Measurements from ENCODE around the gene ZSCAN25.
A peak's percentile ranks its signal among the peaks of the same experiment; 100 is the strongest.

ZSCAN25 gene

DNA sequence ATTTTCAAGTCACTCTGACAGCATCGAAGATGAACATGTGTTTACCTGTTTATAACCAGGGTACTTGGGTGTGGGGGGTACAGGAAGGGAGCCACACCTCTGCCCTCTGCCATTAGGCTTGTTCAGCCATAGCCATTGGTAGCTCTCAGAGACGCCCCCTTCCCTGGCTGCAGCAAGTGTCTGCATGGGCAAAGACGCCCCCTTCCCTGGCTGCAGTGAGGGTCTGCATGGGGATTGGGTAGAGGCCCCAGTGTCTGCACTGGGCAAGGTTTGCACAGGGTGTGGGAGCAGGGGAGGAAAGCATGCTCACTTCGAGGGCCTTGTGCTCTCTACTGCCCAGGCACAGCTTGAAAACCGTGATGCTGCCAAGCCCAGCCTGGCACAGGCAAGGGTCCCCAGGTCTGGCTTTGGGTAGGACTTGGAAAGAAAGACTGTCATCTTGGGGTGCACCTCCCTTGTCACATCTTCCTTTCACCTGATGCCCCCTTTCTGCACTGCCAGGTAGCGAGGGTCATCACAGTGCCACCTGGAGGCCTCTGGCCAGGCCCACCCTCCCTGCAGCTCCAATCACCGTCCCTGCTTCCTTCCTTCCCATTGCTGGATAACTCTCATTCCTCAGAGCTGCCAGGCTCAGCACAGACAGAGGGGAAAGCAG, 15.0 kb upstream of the ZSCAN25 start:
- Mint-ChIP-seq H3K27ac (no peak overlapping the region), H3K4me3 (no peak overlapping the region), H3K4me1 (ENCODE audit: low read depth) (no peaks in the 10 kb centered on the region), H3K9me3 (no peaks in the 10 kb centered on the region), H3K36me3 (ENCODE audit: low read depth) (no peaks in the 10 kb centered on the region), H3K27me3 (no peaks in the 10 kb centered on the region)
- no peak for DNase-seq

DNA sequence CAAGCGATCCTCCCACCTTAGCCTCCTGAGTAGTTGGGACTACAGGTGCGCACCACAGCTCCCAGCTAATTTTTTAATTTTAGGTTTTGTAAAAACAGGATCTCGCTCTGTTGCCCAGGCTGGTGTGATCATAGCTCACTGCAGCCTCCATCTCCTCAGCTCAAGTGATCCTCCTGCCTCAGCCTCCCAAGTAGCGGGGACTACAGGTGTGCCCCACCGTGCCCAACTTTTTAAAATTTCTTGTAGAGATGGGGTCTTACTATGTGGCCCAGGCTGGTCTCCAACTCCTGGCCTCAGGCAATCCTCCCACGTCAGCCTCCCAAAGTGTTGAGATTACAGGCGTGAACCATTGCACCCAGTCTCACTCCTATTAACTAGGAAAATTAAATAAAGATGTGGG, 11.2 kb upstream of the ZSCAN25 start:
- Mint-ChIP-seq H3K4me1 (ENCODE audit: low read depth) (no peaks in the 10 kb centered on the region), H3K4me3 (no peak overlapping the region), H3K27me3 (no peaks in the 10 kb centered on the region)

DNA sequence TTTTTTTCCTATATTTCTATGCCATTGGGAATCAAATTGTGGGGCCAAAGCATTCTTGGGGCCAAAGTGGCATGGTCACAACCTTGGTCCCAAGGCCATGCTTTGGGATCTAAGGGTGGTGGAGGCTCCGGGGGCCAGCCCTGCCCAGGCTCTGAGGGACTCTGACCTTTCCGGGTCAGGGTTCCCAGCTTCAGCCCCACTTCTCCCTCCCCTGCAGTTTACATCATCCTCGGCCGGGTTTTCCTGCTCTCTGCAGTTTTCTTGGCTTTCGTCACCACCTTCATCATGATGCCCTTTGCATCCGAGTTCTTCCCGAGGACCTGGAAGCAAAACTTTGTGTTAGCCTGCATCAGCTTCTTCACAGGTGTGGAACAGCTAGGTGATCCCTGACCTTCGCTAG, 10.2 kb upstream of the ZSCAN25 start:
- Mint-ChIP-seq H3K27ac (no peak overlapping the region), H3K4me3 (no peak overlapping the region), H3K9me3 (no peaks in the 10 kb centered on the region), H3K4me1 (ENCODE audit: low read depth) (no peaks in the 10 kb centered on the region), H3K27me3 (no peaks in the 10 kb centered on the region), H3K36me3 (ENCODE audit: low read depth) (no peaks in the 10 kb centered on the region)
- DNase-seq: no peak

More for the DNA sequence above, 11.2 kb upstream of the ZSCAN25 start:
- DNase-seq: no peak
- Mint-ChIP-seq H3K27ac (no peak overlapping the region), H3K9me3 (no peaks in the 10 kb centered on the region), H3K36me3 (ENCODE audit: low read depth) (no peaks in the 10 kb centered on the region)

DNA sequence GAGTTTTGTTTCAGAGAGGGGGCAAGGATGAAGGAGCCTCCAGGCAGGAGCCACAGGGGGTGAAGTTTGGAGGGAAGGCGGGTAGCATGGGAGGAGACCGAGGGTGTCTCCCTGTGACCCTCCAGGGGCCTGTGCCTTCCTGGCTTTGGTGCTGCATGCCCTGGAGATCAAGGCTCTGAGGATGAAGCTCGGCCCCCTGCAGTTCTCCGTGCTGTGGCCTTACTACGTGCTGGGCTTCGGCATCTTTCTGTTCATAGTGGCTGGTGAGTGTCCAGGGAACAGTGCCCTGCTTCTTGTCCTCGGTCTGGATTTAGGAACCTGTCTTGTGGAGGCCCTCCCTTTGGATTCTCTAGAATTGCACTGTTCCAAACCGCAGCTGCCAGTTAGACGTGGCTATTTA, 9.2 kb upstream of the ZSCAN25 start:
- Mint-ChIP-seq H3K9me3 (no peaks in the 10 kb centered on the region), H3K27me3 (no peaks in the 10 kb centered on the region), H3K36me3 (ENCODE audit: low read depth) (no peaks in the 10 kb centered on the region), H3K4me1 (ENCODE audit: low read depth) (no peaks in the 10 kb centered on the region), H3K4me3 (no peak overlapping the region), H3K27ac (no peak overlapping the region)
- no peak for DNase-seq

DNA sequence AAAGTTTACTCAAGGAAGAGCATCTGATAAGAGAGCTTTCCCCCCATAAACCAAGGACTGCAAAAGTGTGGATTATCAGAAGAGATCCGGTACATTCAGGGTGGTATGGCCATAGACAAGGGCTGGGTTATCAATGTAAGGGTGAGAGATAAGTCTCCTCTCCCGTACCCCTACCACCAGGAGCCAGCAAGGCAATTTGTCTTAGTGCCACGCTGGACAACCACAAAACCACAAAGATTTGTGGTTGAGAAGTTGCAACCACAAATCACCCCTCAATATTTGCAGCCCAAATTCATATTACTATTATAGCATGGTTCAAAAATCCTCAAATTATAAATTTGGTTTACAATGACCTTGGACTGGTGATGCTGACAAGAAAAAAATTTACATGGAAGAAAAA, 2.3 kb upstream of the ZSCAN25 start:
- no peaks in the 10 kb centered on the region for H3K9me3 Mint-ChIP-seq
- H3K4me3 Mint-ChIP-seq: no peak overlapping the region
- H3K36me3 Mint-ChIP-seq (ENCODE audit: low read depth): peaks cover 32% of the 10 kb centered on the region
- H3K4me1 Mint-ChIP-seq (ENCODE audit: low read depth): peaks cover 38% of the 10 kb centered on the region
- no peak for DNase-seq
- H3K27me3 Mint-ChIP-seq: no peaks in the 10 kb centered on the region
- no peak overlapping the region for H3K27ac Mint-ChIP-seq

DNA sequence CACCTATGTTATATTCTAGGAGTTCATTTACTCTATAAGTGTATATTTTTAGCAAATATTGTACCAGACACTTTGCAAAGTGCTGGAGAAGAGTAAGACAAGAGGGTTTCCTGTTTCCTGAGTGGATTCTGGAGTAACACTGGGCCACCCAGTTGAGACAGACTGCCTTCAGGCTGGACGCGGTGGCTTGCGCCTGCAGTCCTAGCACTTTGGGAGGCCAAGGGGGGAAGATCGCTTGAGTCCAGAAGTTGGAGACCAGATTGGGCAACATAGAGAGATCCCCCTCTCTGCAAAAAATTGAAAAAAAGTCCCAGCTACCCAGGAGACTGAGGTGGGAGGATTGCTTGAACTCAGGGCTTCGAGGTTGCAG, 772 bp upstream of the ZSCAN25 start:
- H3K27ac Mint-ChIP-seq: peak overlapping the region; percentile 96
- no peaks in the 10 kb centered on the region for H3K27me3 Mint-ChIP-seq
- peaks cover 52% of the 10 kb centered on the region for H3K4me1 Mint-ChIP-seq (ENCODE audit: low read depth)
- no peaks in the 10 kb centered on the region for H3K9me3 Mint-ChIP-seq
- no peak for DNase-seq
- H3K4me3 Mint-ChIP-seq: peak overlapping the region; percentile 93
- H3K36me3 Mint-ChIP-seq (ENCODE audit: low read depth): peaks cover 47% of the 10 kb centered on the region

DNA sequence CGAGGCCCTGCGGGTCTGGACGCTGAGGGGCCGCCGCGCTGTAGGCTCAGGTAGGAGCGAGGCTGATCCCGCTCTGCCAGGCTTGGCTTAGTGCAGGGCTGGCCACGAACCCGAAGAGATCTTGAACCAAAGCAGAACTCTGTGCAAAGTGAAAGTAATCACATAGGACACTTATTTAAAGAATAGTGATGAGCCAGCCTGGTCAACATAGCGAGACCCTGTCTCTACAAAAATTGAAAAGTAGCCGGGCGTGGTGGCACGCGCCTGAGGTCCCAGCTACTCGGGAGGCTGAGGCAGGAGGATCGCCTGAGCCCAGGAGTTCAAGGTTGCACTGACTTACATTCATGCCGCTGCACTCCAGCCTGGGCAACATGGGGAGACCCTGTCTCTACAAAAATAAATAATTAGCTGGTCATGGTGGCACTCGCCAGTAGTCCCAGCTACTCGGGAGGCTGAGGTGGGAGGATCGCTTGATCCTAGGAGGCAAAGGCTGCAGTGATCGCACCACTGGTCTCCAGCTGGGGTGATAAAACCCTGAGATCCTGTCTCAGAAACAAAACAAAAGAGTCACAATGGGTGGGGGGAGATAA, 541 bp downstream of the ZSCAN25 start:
- Mint-ChIP-seq H3K4me3 (peak overlapping the region; percentile 93), H3K9me3 (no peaks in the 10 kb centered on the region), H3K27ac (peak overlapping the region; percentile 96), H3K4me1 (ENCODE audit: low read depth) (peaks cover 64% of the 10 kb centered on the region), H3K36me3 (ENCODE audit: low read depth) (peaks cover 60% of the 10 kb centered on the region), H3K27me3 (no peaks in the 10 kb centered on the region)
- DNase-seq: no peak

DNA sequence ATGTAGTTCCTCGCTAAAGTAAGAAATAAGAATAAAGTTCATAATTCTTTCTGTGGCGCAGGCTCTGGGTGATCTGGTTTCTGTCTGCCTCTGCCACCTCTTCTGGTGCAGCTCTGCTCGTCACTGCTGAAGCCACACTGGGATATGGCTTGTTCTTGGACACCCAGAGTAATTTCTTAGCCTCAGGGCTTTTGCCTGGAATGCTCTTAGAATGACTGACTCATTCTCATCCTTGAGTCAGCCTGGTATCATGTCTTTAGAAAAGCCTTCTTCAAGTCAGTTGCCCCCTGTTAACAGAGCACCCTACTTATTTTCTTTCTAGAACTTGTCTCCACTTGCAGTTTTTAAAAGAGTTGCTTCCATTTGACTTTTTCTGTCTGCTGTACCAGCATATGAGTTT, 2.0 kb downstream of the ZSCAN25 start:
- Mint-ChIP-seq H3K4me1 (ENCODE audit: low read depth) (peaks cover 78% of the 10 kb centered on the region), H3K27me3 (no peaks in the 10 kb centered on the region), H3K9me3 (no peaks in the 10 kb centered on the region), H3K36me3 (ENCODE audit: low read depth) (peaks cover 75% of the 10 kb centered on the region), H3K4me3 (peak overlapping the region; percentile 93), H3K27ac (peak overlapping the region; percentile 96)
- no peak for DNase-seq

DNA sequence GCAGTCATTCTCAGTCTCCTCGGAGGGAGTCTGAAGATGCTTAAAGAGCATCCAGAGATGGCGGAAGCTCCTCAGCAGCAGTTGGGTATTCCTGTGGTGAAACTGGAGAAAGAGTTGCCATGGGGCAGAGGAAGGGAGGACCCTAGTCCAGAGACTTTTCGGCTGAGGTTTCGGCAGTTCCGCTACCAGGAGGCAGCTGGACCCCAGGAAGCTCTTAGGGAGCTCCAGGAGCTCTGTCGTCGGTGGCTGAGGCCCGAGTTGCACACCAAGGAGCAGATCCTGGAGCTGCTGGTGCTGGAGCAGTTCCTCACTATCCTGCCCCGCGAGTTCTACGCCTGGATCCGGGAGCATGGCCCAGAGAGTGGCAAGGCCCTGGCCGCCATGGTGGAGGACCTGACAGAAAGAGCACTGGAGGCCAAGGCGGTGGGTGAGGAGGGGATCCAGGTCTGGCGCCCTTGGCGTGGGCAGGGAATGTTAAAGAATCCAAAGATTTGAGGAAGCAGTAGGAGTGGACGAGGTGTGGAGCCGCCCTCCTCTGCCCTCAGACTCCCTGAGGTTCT, 2.9 kb downstream of the ZSCAN25 start:
- H3K27me3 Mint-ChIP-seq: no peaks in the 10 kb centered on the region
- peaks cover 86% of the 10 kb centered on the region for H3K4me1 Mint-ChIP-seq (ENCODE audit: low read depth)
- H3K4me3 Mint-ChIP-seq: no peak overlapping the region
- peaks cover 84% of the 10 kb centered on the region for H3K36me3 Mint-ChIP-seq (ENCODE audit: low read depth)
- H3K9me3 Mint-ChIP-seq: no peaks in the 10 kb centered on the region
- peak overlapping the region; percentile 96 for H3K27ac Mint-ChIP-seq
- no peak for DNase-seq

DNA sequence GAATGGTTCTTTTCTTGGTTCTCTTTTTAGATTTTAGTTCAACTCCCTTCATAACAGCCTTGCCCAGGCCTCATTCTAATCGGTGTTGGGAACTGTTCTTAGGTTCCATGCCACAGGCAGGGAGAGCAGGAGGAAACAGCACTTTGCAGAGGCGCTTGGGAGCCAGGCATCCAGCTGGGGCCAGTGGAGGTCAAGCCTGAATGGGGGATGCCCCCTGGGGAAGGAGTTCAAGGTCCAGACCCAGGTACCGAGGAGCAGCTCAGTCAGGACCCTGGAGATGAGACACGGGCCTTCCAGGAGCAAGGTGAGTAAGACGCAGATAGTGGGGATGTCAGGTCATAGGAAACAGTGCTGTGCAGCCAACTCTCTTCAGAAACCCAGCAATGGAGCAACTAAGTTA, 4.5 kb downstream of the ZSCAN25 start:
- H3K9me3 Mint-ChIP-seq: no peaks in the 10 kb centered on the region
- no peak overlapping the region for H3K4me3 Mint-ChIP-seq
- no peaks in the 10 kb centered on the region for H3K27me3 Mint-ChIP-seq
- peaks cover 91% of the 10 kb centered on the region for H3K4me1 Mint-ChIP-seq (ENCODE audit: low read depth)
- peak overlapping the region; percentile 95 for H3K27ac Mint-ChIP-seq
- H3K36me3 Mint-ChIP-seq (ENCODE audit: low read depth): peaks cover 99% of the 10 kb centered on the region
- no peak for DNase-seq

DNA sequence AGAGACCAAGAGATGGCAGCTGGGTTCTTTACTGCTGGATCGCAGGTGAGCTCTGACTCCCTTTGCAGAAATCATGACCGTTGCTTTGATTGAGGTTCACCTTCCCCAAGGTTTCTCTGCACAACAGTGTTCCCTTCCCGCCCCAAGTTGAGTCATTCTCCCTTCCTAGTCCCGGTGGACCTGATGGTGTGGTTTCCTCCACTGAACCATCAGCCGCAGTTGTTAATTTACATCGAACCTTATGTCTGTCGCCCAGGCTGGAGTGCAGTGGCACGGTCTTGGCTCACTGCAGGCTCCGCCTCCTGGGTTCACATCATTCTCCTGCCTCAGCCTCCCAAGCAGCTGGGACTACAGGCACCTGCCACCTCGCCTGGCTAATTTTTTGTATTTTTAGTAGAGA, 5.8 kb downstream of the ZSCAN25 start:
- Mint-ChIP-seq H3K27me3 (no peaks in the 10 kb centered on the region), H3K4me3 (peak overlapping the region; percentile 82), H3K9me3 (no peaks in the 10 kb centered on the region), H3K27ac (peak overlapping the region; percentile 95), H3K36me3 (ENCODE audit: low read depth) (peaks cover 97% of the 10 kb centered on the region), H3K4me1 (ENCODE audit: low read depth) (peaks cover 95% of the 10 kb centered on the region)
- no peak for DNase-seq

DNA sequence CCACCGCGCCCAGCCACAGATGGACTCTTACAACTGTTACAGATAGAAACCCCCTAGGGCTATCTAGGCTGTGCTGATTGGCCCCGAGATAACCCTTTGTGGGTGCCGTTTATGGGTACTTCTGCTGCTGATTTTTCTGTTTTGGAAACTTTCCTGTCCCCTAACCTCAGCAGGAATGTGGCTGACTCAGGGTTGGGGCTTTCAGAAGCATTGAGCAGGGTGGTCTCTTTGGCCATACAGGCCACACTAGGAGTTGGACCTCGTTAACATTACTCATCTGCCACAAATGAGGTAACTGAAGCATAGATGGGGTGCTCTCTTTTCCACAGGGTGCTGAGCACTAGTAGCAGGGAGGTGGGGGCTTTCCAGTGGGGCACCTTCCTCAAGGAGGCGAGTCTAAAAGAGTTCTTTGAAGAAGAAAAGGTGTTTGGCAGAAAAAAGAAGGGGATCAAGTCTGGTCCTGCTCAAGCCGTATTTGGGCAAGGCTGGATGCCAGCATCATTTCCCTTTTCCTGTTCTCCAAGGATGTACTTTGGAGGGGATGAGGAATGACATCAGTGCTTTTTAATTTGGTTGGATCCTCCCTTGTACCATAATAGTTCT, 6.4 kb downstream of the ZSCAN25 start:
- peaks cover 89% of the 10 kb centered on the region for H3K4me1 Mint-ChIP-seq (ENCODE audit: low read depth)
- peak overlapping the region; percentile 82 for H3K4me3 Mint-ChIP-seq
- peak overlapping the region; percentile 95 for H3K27ac Mint-ChIP-seq
- H3K9me3 Mint-ChIP-seq: no peaks in the 10 kb centered on the region
- H3K36me3 Mint-ChIP-seq (ENCODE audit: low read depth): peaks cover 97% of the 10 kb centered on the region
- no peaks in the 10 kb centered on the region for H3K27me3 Mint-ChIP-seq
- no peak for DNase-seq

DNA sequence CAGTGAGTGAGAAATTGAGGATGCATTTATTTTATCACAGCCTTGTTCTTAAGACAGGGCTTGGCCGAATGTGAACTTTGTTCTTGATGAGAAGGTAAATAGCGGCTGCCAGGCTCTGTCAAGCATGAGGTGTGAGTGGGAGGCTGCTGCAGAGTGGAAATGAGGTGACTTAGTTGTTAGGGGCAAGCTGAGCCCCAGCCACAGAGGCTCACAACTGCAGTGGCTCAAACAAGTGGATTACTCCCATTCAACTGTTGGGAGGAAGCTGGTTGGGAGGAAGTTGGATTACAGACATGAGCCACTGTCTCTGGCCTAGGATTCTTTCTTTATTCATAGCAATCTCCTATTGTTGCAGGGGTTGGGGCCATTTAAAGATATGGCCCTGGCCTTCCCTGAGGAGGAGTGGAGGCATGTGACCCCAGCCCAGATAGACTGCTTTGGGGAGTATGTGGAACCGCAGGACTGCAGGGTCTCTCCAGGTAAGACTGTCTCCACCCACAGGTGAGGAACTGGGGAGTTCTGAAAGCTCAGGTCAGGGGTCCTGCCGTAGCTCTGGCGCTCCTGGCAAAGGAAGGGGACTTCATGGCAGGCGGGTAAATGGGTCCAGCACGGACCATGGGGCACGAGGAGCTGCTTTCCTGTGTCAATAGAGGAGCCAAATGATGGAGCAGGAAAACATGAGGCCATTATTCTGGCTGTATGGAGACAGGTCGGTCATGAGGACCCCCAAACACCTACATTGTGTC, 7.1 kb downstream of the ZSCAN25 start:
- Mint-ChIP-seq H3K36me3 (ENCODE audit: low read depth) (peaks cover 97% of the 10 kb centered on the region), H3K4me1 (ENCODE audit: low read depth) (peaks cover 89% of the 10 kb centered on the region), H3K4me3 (peak overlapping the region; percentile 82), H3K27me3 (no peaks in the 10 kb centered on the region), H3K27ac (peak overlapping the region; percentile 95), H3K9me3 (no peaks in the 10 kb centered on the region)
- peak; percentile 56 for DNase-seq

DNA sequence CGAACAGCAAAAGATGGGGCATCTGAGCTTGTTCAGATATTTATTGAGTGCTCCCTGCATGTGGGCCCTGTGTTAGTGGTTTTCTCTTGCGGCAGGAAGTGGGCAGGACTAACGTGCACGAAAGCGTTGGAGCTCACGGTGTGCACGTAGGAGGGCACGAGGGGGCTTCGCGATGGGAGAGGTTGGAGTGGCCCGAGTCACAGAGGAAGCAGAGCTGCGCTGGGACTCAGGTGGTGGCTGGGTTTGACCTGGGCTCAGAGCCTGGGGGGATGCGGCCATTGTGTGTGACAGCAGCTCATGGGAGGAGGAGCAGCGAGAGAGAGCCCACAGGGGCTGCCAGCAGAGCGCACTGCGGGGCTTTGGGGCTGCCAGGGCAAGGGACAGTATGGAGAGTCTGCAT, 7.7 kb downstream of the ZSCAN25 start:
- peak overlapping the region; percentile 82 for H3K4me3 Mint-ChIP-seq
- H3K27ac Mint-ChIP-seq: peak overlapping the region; percentile 95
- no peaks in the 10 kb centered on the region for H3K27me3 Mint-ChIP-seq
- DNase-seq: peak; percentile 76
- peaks cover 97% of the 10 kb centered on the region for H3K36me3 Mint-ChIP-seq (ENCODE audit: low read depth)
- H3K9me3 Mint-ChIP-seq: no peaks in the 10 kb centered on the region
- peaks cover 85% of the 10 kb centered on the region for H3K4me1 Mint-ChIP-seq (ENCODE audit: low read depth)
